Omental fat pad (tissue), 4 donors: ENCODE data around the gene TTI1. TPM values are rescaled to one million over a fixed set of nuclear protein-coding genes. Genes with fewer than 3 reads are reported as not detected.

ENCODE experiments used
- ATAC-seq: fragments of 150-250 bp; one replicate; pipeline ENCODE4 v1.9.1; 2016; ENCODE audit warnings: mild to moderate bottlenecking, moderate library complexity; ENCODE audit not compliant: low FRiP score
- DNase-seq: peaks from one replicate; pipeline ENCODE4 v3.0.0-alpha.2; 2019; ENCODE audit warnings: low spot score
- total RNA-seq, 4 donors: library from RNA; depleted of rRNA; stranded (reverse); fragments of >200 nt; gene quantifications; one replicate each; pipeline ENCODE4 v1.1.0, GENCODE V29; 2016
- TF ChIP-seq, protein P1 (sequence below), 3 donors: fragments of 450-650 bp; IDR thresholded peaks; one replicate each; pipeline ENCODE4 v1.5.1; 2016 to 2017; ENCODE audit warnings: antibody characterized with exemption in 3 of 3, mild to moderate bottlenecking in 3 of 3, moderate library complexity in 2 of 3

Gene TTI1
- total RNA-seq, 4 donors from 2014 or later = 10.6 to 29.3 (median 15.0) TPM

DNA sequence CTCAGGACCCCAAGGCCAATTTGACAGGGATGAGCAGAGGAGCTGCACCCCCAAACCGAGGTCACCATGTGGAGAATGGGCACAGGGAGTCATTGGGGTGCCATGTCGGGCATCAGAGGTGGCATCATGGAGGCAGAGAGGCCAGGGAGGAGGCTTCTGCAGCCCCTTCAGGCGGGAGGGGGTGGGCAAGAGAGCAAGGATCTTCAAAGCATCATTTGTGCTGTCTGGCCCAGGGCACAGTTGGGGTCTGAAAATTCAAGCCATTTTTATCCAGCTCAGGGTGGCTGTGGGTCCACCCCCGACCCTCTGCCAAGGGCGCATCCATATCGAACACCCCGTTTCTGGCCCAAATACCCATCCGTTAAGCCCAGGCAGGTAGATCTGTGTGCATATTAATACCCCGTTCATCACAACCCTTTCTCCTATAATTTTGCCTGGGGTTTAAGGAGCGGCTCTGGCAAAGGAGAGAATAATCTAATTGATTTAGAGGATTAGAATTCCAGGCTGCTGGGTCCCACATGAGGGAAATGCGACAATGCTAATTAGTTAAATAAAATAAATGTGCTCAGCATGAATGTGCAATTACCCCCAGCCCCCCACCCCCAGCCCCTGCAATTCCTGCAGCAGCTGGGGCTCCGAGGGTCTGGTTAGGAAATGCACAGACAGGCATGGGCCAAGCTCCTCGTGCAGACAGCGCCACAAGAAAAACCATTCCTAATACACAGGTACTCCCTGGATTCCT is 98.5 kb downstream of the TTI1 start:
- TF ChIP-seq, protein P1, sequence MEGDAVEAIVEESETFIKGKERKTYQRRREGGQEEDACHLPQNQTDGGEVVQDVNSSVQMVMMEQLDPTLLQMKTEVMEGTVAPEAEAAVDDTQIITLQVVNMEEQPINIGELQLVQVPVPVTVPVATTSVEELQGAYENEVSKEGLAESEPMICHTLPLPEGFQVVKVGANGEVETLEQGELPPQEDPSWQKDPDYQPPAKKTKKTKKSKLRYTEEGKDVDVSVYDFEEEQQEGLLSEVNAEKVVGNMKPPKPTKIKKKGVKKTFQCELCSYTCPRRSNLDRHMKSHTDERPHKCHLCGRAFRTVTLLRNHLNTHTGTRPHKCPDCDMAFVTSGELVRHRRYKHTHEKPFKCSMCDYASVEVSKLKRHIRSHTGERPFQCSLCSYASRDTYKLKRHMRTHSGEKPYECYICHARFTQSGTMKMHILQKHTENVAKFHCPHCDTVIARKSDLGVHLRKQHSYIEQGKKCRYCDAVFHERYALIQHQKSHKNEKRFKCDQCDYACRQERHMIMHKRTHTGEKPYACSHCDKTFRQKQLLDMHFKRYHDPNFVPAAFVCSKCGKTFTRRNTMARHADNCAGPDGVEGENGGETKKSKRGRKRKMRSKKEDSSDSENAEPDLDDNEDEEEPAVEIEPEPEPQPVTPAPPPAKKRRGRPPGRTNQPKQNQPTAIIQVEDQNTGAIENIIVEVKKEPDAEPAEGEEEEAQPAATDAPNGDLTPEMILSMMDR (IDR thresholded peaks at IDR 0.05) = no peak

DNA sequence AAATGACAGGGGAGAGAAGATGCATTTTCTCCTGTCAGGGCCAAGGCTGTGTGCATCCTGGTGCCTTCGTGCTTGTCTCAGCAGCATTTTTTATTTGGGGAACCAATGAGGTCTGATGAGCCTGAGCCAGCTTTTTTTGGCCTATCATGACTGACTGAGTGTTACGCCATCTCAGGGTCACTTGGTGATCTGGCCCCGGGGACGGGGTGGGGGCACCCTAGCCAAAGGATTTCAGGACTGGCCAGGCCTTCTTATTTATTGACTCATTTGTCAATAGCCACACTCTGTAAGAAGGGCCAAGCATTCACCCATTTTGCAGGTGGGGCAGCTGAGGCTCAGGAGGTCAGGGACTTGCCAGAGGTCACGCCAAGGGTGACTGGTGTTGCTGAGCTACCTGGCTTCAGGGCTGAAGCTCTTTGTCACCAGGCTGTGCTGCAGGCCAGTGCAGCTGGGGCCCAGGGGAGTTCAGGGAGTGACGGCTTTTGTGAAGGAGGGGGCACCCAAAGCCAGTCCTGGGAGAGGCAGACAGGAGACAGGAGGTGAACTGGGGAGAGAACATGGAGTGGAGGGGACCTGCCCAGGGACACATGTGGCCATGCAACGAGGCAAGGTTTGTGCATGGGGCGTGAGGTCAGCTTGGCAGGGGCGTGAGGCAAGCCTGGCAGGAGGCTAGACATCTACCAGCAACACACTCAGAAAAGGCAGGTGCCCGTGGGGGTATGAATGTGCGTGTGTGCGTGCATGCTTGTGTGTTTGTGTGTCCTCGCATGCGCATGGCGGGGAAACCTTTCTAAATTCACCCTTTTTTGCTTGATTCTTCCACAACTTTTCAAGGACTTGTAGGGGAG is 99.2 kb downstream of the TTI1 start:
- ATAC-seq (no peak), DNase-seq (no peak)
- TF ChIP-seq, protein P1 (IDR thresholded peaks at IDR 0.05) = no peak

More for the DNA sequence above, 98.5 kb downstream of the TTI1 start:
- no peak for ATAC-seq
- no peak for DNase-seq

Other genes with a start within 250 kb of the TTI1 start
- under 1 TPM; 0.37 to 0.94 (median 0.62) TPM for gene VSTM2L, start 130.3 kb downstream of the TTI1 start, total RNA-seq
- gene RPRD1B, start 290 bp upstream of the TTI1 start, total RNA-seq = 10 to 100 TPM; 24.1 to 33.5 (median 28.2) TPM
- 100 to 1,000 TPM in 1 of 4 donors, 10 to 100 TPM in 3; 72.0 to 200 (median 73.4) TPM for gene TGM2, start 131.8 kb upstream of the TTI1 start, total RNA-seq
- 1 to 10 TPM in 3 of 4 donors, under 1 TPM in 1; 0.24 to 9.9 (median 1.6) TPM for gene KIAA1755, start 227.3 kb upstream of the TTI1 start, total RNA-seq